CD14-positive monocyte (primary cell): ENCODE measurements around the gene LRRN2. TPM values are rescaled to one million over a fixed set of nuclear protein-coding genes. Genes with fewer than 3 reads are reported as not detected.
"Not testable (repeated sequence)": the region's sequence is repeated elsewhere in the genome, so short reads cannot be mapped to it uniquely, and the experiment has no call there.

Experiments
- DNase-seq, 3 donors: peaks; one replicate each; pipeline ENCODE4 v3.0.0-alpha.2; 2011 to 2022
- H2AFZ ChIP-seq: 2 replicates; pipeline ENCODE4 v1.6.0; 2012; ENCODE audit warnings: mild to moderate bottlenecking, low read depth, low read length, inconsistent platforms; ENCODE audit not compliant: insufficient read depth, poor library complexity, severe bottlenecking
- H3K27ac ChIP-seq, 2 donors: 1 replicate in 1 of 2; 2 replicates in 1 of 2; pipeline ENCODE4 v1.5.1; 2012 to 2013; ENCODE audit warnings: low read length in 2 of 2, control low read depth in 1 of 2, inconsistent platforms in 1 of 2, low read depth in 1 of 2, mild to moderate bottlenecking in 1 of 2
- H3K27me3 ChIP-seq, 2 donors: one replicate each; pipeline versions ENCODE4 v1.6.0 to v1.6.1; 2011 to 2013; ENCODE audit warnings: low read length in 2 of 2; ENCODE audit not compliant: control insufficient read depth in 2 of 2, insufficient read depth in 2 of 2
- H3K36me3 ChIP-seq, 2 donors: replicated peaks in 1 of 2; 1 replicate in 1 of 2; 2 replicates in 1 of 2; pipeline versions ENCODE4 v1.5.1 to v1.6.1; 2012 to 2013; ENCODE audit warnings: low read length in 2 of 2, control low read depth in 1 of 2, inconsistent platforms in 1 of 2, mild to moderate bottlenecking in 1 of 2; ENCODE audit not compliant: insufficient read depth in 2 of 2, control insufficient read depth in 1 of 2
- H3K4me1 ChIP-seq, 2 donors: 1 replicate in 1 of 2; 2 replicates in 1 of 2; pipeline versions ENCODE4 v1.5.1 to v1.6.1; 2012 to 2013; ENCODE audit warnings: low read length in 2 of 2, control low read depth in 1 of 2, inconsistent platforms in 1 of 2, mild to moderate bottlenecking in 1 of 2, moderate library complexity in 1 of 2; ENCODE audit not compliant: insufficient read depth in 2 of 2, control insufficient read depth in 1 of 2
- H3K4me2 ChIP-seq: replicated peaks from 2 replicates; pipeline ENCODE3; 2012; ENCODE audit warnings: low read length, moderate library complexity, mild to moderate bottlenecking; ENCODE audit not compliant: poor library complexity, severe bottlenecking; ENCODE audit errors: extremely low read depth
- H3K4me3 ChIP-seq, 3 experiments: fragments of 200-600 bp in 1 of 3; sonication (generic) in 1 of 3; replicated peaks in 1 of 3; 1 replicate in 2 of 3; 2 replicates in 1 of 3; pipeline ENCODE4 v1.5.1; 2011 to 2013; ENCODE audit warnings: low read length in 3 of 3, mild to moderate bottlenecking in 3 of 3, control low read depth in 2 of 3, low read depth in 2 of 3, inconsistent platforms in 1 of 3, moderate library complexity in 1 of 3
- H3K79me2 ChIP-seq: 2 replicates; pipeline ENCODE4 v1.6.0; 2012; ENCODE audit warnings: mild to moderate bottlenecking, control low read depth, inconsistent platforms, low read length, moderate library complexity; ENCODE audit not compliant: insufficient read depth
- H3K9ac ChIP-seq: 2 replicates; pipeline ENCODE4 v1.6.0; 2017; ENCODE audit warnings: low read length, mild to moderate bottlenecking; ENCODE audit not compliant: insufficient read depth, poor library complexity, severe bottlenecking
- H3K9me3 ChIP-seq, 2 donors: replicated peaks in 1 of 2; 1 replicate in 1 of 2; 2 replicates in 1 of 2; pipeline versions ENCODE4 v1.5.1 to v1.6.1; 2012 to 2013; ENCODE audit warnings: low read length in 2 of 2, control low read depth in 1 of 2; ENCODE audit not compliant: control insufficient read depth in 1 of 2, insufficient read depth in 1 of 2
- H4K20me1 ChIP-seq: 2 replicates; pipeline ENCODE4 v1.6.0; 2012; ENCODE audit warnings: mild to moderate bottlenecking, low read length, control low read depth, moderate library complexity; ENCODE audit not compliant: insufficient read depth
- H3K27ac Mint-ChIP-seq, 7 donors: one replicate each; pipeline ENCODE4 v1.8.0; 2020; ENCODE audit warnings: mild to moderate bottlenecking in 7 of 7, mixed read lengths in 7 of 7, moderate library complexity in 6 of 7, inconsistent platforms in 2 of 7
- H3K27me3 Mint-ChIP-seq, 3 donors: one replicate each; pipeline ENCODE4 v1.8.0; 2021 to 2022; ENCODE audit warnings: low read depth in 3 of 3, mild to moderate bottlenecking in 3 of 3, mixed read lengths in 3 of 3, moderate library complexity in 3 of 3, inconsistent platforms in 1 of 3
- H3K36me3 Mint-ChIP-seq, 2 donors: one replicate each; pipeline ENCODE4 v1.8.0; 2020; ENCODE audit warnings: mixed read lengths in 2 of 2, inconsistent platforms in 1 of 2, mild to moderate bottlenecking in 1 of 2
- H3K4me1 Mint-ChIP-seq: one replicate; pipeline ENCODE4 v1.8.0; 2020; ENCODE audit warnings: mild to moderate bottlenecking, mixed read lengths
- H3K4me3 Mint-ChIP-seq, 2 donors: one replicate each; pipeline ENCODE4 v1.8.0; 2020; ENCODE audit warnings: mild to moderate bottlenecking in 2 of 2, mixed read lengths in 2 of 2, moderate library complexity in 1 of 2
- H3K9me3 Mint-ChIP-seq, 7 donors: one replicate each; pipeline ENCODE4 v1.8.0; 2020 to 2022; ENCODE audit warnings: mixed read lengths in 7 of 7, mild to moderate bottlenecking in 6 of 7, moderate library complexity in 6 of 7, inconsistent platforms in 2 of 7
- WGBS: methylation state at CpG from one replicate; pipeline ENCODE4 v1.1.5; 2013; ENCODE audit warnings: missing lambda C conversion rate; ENCODE audit not compliant: insufficient coverage; 5-methylcytosine and 5-hydroxymethylcytosine counted together
- intact Hi-C, 2 donors: fragments of 100-400 bp; cut with micrococcal nuclease; formaldehyde crosslinking; loops; one replicate each; pipeline versions ENCODE4 v1.15.0 to v1.15.1; 2023
- polyA plus RNA-seq, 3 donors: library from polyadenylated mRNA; depleted of rRNA in 1 of 3; unstranded in 2 of 3; stranded (reverse) in 1 of 3; fragments of 300-500 nt in 2 of 3; fragments of >200 nt in 1 of 3; fragmentation: Illumina TruSeq in 2 of 3; gene quantifications; 1 replicate in 2 of 3; 2 replicates in 1 of 3; pipeline ENCODE4 v1.2.3, GENCODE V29; 2012 to 2021
- TF ChIP-seq, protein P1 (sequence below): fragments of 200-600 bp; IDR thresholded peaks from one replicate; pipeline ENCODE4 v1.8.0; 2022; ENCODE audit warnings: antibody characterized with exemption, mild to moderate bottlenecking

LRRN2 gene
- polyA plus RNA-seq, 3 donors: not detected

GRCh38 chr1:204571128-204571527, 114.4 kb downstream of the LRRN2 start:
- Histone ChIP-seq H3K4me3 (no peak overlapping the region), H3K4me2 (no peak overlapping the region), H4K20me1 (peaks cover 5% of the 10 kb centered on the region), H3K36me3 (peaks cover 47 to 83% of the 10 kb centered on the region in 2 donors), H3K9ac (no peak overlapping the region), H3K27ac (no peak overlapping the region), H3K9me3 (no peaks in the 10 kb centered on the region), H3K27me3 (no peaks in the 10 kb centered on the region), H3K4me1 (no peaks in the 10 kb centered on the region), H2AFZ (no peak overlapping the region), H3K79me2 (no peaks in the 10 kb centered on the region)
- TF ChIP-seq, protein P1, sequence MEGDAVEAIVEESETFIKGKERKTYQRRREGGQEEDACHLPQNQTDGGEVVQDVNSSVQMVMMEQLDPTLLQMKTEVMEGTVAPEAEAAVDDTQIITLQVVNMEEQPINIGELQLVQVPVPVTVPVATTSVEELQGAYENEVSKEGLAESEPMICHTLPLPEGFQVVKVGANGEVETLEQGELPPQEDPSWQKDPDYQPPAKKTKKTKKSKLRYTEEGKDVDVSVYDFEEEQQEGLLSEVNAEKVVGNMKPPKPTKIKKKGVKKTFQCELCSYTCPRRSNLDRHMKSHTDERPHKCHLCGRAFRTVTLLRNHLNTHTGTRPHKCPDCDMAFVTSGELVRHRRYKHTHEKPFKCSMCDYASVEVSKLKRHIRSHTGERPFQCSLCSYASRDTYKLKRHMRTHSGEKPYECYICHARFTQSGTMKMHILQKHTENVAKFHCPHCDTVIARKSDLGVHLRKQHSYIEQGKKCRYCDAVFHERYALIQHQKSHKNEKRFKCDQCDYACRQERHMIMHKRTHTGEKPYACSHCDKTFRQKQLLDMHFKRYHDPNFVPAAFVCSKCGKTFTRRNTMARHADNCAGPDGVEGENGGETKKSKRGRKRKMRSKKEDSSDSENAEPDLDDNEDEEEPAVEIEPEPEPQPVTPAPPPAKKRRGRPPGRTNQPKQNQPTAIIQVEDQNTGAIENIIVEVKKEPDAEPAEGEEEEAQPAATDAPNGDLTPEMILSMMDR: no peak
- DNase-seq: no peak
- Mint-ChIP-seq H3K4me1 (peaks cover 12% of the 10 kb centered on the region), H3K27ac (no peak overlapping the region), H3K36me3 (peaks cover 77 to 88% of the 10 kb centered on the region in 2 donors), H3K27me3 (peaks cover 0 to 3% (median 0%) of the 10 kb centered on the region in 3 donors), H3K9me3 (peaks cover 0 to 2% (median 0%) of the 10 kb centered on the region in 7 donors), H3K4me3 (no peak overlapping the region)
- intact Hi-C loops: no loop called here
- WGBS: no CpG with 5 or more reads among the region's 2 CpGs

GRCh38 chr1:204570021-204570420, 115.5 kb downstream of the LRRN2 start:
- H3K4me1 ChIP-seq, H3K4me3 ChIP-seq, H3K4me3 Mint-ChIP-seq, H3K27me3 ChIP-seq, H3K79me2 ChIP-seq, H3K4me2 ChIP-seq, H3K27me3 Mint-ChIP-seq, H3K27ac ChIP-seq, intact Hi-C loops, H3K9me3 ChIP-seq, H4K20me1 ChIP-seq, H3K9ac ChIP-seq, DNase-seq, H2AFZ ChIP-seq, H3K9me3 Mint-ChIP-seq: not testable (repeated sequence)
- WGBS: no CpG with 5 or more reads among the region's 3 CpGs
- Mint-ChIP-seq H3K4me1 (peaks cover 15% of the 10 kb centered on the region), H3K27ac (peak overlapping the region in 1 of 7 donors; percentile 18), H3K36me3 (peaks cover 79 to 90% of the 10 kb centered on the region in 2 donors)
- peaks cover 50 to 92% of the 10 kb centered on the region in 2 donors for H3K36me3 ChIP-seq
